GM21528 (cell line): ENCODE data around the gene PCNX1.
"Not testable (repeated sequence)": the region's sequence is repeated elsewhere in the genome, so short reads cannot be mapped to it uniquely, and the experiment has no call there.

Experiments used
- ATAC-seq: cut with Tn5 transposase; IDR thresholded peaks from one replicate; pipeline ENCODE4 v1.9.1; 2021; ENCODE audit warnings: mild to moderate bottlenecking, moderate library complexity; ENCODE audit not compliant: unreplicated experiment, low FRiP score

PCNX1 gene

DNA sequence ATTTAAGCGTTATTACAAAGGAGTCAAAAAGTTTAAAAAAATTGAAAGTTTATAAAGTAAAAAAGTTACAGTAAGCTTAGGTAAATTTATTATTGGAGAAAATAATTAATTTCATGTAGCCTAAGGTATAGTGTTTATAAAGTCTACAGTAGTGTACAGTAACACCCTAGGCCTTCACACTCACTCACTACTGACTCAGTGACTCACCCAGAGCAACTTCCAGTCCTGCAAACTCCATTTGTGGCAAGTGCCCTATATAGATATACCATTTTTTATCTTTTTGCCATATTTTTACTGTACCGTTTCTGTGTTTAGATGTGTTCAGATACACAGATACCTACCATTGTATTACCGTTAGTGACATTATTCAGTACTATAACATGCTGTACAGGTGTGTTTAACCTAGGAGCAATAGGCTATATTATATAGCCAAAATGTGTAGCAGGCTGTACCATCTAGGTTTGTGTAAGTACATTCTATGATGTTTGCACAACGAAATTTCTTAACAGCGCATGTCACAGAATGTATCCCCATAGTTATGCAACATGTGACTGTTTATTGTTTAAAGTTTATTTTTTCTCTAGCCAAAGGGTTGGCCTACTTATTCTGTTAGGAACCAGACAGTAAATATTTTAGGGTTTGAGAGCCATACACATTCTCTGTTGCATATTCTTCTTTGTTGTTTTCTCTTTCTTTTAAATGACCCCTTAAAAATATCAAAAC, 155.5 kb downstream of the PCNX1 start:
- no peak for ATAC-seq

DNA sequence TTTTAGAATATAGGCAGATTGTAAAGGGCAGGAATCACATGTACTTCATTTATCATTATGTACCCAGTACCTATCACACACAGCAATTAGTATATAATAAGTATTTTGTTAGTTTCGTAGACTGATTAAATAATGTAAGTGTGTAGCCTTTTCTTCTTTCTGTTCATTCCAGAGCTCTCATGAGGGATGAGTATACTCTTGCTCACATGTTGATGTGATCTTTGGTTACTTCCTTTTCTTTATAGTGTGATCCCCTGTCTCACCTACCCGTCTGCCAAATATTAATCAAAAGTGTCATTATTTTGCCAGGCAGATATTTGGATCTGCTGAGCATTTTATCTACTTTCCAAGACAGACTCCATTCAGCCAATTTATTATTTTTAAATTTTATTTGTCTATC, 156.1 kb downstream of the PCNX1 start:
- no peak for ATAC-seq

DNA sequence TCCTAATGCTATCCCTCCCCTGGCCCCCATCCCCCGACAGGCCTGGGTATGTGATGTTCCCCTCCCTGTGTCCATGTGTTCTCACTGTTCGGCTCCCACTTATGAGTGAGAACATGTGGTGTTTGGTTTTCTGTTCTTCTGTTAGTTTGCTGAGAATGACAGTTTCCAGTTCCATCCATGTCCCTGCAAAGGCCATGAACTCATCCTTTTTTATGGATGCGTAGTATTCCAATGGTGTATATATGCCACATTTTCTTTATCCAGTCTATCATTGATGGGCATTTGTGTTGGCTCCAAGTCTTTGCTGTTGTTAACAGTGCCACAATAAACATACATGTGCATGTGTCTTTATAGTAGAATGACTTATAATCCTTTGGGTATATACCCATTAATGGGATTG, 157.5 kb downstream of the PCNX1 start:
- not testable (repeated sequence) for ATAC-seq

DNA sequence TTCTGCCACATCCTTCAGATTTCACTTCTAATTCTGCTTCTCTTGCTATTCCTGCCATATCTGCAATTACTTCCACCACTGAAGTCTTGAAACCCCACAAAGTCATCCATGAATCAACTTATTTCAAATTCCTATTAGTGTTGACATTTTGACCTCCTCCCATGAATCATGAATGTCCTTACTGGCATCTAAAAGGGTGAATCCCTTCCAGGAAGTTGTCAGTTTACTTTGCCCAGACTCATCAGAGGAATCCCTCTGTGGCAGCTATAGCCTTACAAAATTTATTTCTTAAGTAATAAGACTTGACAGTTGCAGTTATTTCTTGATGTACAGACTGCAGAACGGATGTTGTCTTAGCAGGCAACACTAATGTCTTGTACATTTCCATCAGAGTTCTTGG, 162.9 kb downstream of the PCNX1 start:
- no peak for ATAC-seq

DNA sequence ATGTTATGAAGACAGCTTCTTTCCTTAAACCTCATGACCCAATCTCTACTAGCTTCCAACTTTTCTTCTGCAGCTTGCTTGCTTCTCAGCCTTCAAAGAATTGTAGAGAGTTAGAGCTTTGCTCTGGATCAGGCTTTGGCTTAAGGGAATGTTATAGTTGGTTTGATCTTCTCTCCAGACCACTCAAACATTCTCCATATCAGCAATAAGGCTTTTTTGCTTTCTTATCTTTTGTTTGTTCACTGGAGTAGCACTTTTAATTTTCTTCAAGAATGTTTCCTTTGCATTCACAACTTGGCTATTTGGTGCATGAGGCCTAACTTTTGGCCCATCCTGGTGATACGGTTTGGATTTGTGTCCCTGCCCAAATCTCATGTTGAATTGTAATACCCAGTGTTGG, 163.8 kb downstream of the PCNX1 start:
- no peak for ATAC-seq

DNA sequence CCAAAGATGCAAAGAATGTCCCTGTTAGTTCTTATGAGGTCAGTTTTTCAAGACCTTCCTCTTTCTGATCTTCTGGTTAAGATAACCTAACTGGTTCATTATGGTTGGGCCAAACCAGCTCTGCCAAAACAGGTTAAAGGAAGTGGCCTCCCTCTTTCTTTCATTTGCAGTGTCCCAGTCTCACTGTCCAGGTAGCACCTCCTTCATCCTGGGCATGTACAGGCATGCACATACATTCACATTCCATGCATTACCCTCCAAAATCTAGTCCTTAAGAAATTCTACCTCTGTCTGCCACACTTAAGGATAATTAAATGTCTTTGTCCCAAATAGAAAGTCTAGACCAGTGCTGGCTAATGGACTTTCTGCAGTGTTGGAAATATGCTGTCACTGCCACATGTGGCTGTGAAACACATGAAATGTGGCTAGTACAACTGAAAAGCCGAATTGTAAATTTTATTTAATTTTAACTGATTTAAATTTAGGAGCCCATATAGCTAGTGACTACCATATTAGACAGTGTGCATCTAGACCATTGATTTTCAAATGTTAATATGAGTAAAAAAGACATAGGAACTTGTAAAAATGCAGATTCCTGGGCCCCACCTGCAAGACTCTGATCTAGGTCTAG, 169.3 kb downstream of the PCNX1 start:
- no peak for ATAC-seq

DNA sequence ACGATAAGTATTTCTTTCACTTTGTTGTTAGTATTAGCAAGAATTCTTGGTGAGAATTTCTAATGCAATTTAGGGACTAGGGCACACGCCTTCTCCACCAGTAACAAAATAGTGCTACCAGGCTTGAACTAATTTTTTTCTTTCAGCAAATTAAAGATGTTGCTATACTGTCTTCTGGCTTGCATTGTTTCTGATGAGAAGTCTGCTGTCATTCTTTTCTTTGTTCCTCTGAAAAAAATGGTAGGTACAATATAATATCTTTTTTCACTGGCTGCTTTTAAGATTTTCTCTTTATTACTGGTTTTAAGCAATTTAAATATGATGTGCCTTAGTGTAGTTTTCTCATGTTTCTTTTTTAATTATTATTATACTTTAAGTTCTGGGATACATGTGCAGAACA, 171.2 kb downstream of the PCNX1 start:
- no peak for ATAC-seq

DNA sequence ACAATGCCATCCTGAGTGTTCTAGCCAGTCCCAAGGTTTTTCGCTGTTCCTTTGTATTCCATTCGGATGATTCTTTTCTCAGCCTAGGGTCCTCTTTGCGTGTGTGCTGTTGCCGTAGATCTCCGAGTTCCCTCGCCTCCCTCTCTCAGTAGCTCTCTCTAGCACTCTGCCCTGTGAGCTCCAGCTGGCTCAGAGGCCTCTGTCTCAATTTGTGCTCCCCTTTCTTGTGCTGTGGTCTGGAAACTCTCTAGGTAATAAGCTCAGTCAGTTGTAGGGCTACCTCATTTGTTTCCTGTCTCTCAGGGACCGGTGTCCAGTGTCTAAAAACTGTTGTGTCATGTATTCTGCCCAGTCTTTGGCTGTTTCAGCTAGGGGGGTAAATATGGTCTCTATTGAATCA, 179.3 kb downstream of the PCNX1 start:
- no peak for ATAC-seq

DNA sequence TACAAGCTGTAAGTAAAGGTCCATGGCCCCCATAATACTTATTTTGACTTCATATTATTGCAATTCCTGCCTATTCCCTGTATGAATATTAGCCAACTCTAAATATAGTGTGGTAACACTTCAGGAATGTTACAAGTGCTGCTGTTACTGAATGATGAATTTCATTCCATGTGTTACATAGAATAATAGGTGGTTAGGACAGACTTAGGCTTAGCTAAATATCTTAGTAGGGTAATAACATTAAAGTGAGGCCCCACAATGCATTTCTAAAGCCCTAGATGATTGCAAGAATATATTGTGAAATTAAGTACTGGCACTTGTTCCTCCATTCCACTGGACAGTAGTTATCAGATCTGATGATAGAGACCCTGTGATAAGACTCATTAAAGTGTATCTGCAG, 182.7 kb downstream of the PCNX1 start:
- no peak for ATAC-seq

DNA sequence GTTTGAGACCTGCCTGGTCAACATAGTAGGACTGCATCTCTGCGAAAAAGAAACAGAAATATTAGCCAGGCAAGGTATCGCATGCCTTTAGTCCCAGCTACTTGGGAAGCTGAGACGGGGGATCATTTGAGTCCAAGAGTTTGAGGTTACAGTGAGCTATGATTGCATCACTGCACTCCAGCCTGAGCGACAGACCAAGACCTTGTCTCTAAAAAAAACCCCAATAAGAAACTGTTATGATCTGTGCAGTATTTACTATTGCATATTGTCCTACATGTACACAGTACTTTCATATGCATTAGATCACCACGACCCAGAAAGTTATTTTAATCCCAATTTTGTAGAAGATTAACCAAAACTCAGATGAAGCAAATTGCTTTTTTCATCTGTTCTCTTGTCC, 187.5 kb downstream of the PCNX1 start:
- no peak for ATAC-seq

DNA sequence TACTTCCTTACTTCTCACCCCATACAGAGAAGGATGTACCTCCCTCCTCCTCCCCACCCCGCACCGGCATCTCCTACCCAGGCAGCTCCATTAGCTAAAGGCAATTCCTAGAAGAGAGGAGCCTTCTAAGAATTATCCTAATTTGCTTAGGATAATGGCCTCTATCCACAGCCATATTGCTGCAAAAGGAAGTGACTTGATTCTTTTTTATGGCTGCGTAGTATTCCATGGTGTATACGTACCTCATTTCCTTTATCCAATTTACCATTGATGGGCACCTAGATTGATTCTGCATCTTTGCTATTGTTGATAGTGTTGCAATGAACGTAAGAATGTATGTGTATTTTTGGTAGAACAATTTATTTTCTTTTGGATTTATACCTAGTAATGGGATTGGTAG, 189.7 kb downstream of the PCNX1 start:
- no peak for ATAC-seq

DNA sequence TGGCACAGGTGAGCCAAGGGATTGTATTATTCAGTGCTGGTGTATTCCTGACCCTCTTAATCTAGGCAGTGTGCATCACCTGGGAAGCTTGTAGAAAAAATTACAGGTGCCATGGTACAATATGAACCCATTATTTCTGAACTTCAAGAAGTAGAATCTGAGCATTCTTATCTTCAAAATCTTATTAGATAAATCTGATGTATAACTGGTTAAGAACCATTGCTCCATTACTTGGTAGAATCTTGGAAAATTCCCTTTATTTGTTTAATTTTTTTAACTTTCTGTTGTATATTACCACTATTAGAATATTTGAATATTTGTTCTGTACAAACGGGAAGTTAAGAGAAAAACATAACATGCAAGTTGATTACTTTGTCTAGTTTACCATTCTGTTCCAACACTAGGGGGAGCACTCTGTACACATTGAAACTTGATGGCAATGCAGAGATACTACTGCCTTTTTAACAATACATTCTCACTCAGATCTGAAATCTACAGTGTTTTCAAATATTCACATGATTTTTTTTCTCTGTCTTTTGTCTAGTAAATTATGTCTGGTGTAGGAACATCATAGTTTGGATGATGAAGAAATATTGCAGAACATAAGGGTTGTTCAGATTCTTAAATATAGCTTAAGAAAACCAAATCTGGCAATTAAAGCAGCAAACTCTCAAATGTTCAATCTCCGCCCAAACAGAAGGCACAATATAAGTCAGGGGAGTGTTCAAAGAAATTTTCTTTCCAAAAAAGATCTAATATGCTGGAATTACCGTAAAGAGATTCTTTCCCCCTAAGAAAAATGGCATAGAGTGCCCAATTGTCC, 196.6 kb downstream of the PCNX1 start:
- no peak for ATAC-seq

DNA sequence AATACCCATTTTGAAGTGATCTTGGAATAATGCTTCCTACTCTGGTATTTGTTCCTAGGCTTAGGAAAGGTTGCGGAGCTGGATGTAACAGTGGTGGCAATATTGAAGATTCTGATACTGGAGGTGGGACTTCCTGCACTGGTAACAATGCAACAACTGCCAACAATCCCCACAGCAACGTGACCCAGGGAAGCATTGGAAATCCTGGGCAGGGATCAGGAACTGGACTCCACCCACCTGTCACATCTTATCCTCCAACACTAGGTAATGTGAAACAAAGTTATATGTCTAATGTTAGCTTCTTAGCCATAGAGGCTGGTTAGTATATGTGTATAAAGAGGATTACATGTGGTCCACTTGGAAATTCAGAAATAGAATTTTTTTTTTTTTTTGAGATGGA, 197.9 kb downstream of the PCNX1 start:
- no peak for ATAC-seq

DNA sequence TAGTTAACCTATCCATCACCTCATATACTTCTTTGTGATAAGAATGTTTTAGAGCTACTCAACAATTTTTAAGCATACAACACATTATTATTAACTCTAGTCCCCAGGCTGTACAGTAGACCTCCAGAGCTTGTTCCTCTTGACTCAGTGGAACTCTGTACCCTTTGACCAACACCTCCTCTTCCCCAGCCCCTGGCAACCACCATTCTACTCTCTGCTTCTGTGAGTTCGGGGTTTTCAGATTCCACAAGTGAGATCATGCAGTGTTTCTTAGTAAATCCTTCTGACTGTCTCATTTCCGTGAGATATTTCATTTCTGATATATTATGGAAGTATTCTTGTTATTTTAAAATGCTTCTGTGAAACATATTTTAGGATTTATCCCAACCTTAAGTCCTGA, 200.7 kb downstream of the PCNX1 start:
- ATAC-seq, result no peak

DNA sequence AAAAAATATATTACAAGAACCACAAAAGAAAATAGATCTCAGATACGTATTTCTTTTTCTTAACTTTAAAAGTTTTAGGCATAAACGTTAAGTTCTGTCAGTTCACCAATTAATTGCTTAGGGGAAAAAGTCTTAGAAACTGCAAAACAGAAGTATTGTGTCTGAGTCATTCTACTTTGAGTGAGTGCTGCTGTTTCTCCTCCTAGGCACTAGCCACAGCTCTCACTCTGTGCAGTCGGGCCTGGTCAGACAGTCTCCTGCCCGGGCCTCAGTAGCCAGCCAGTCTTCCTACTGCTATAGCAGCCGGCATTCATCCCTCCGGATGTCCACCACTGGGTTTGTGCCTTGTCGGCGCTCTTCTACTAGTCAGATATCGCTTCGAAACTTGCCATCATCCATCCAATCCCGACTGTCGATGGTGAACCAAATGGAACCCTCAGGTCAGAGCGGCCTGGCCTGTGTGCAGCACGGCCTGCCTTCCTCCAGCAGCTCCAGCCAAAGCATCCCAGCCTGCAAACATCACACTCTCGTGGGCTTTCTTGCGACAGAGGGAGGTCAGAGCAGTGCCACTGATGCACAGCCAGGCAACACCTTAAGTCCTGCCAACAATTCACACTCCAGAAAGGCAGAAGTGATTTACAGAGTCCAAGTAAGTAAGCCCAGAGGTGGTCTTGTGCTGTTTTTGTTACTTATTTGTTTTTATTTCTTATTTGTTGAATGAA, 201.3 kb downstream of the PCNX1 start:
- no peak for ATAC-seq

DNA sequence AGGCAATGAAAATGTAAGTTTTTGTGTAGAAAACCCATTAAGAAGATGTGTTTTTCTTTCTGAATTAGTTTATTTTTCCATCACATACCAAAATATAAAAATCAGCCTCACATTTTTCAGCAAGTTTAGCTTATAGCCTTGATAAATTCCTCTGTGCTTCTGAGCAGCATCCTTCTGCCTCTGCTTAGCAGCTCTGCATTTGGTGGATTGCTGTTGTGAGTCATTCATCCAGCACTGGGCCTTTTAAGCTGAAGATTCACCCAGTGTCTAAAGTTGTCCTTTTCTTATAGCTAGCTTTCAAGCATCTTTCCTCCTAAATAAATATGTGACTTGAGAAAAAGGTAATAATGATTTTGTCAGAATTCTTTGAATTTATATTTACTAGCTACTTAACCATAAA, 206.1 kb downstream of the PCNX1 start:
- no peak for ATAC-seq

DNA sequence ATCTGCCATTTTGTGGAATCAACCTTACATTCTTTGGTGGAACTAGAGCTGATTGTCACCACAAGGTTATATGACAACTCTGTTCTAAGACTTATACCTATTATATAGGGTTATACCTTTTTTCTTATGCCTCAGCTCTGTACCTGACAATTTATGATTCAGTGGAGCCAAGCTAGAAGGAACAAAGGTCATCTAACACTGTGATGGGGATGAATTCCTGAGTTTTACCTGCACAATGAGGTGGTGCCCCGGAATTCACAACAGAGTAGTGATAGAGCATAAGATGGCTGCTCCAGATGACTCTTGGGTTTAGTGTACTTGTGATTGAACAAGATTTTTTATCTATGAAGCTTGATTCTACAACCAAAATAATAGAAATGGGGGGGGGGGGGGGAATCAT, 207.3 kb downstream of the PCNX1 start:
- ATAC-seq, result no peak

DNA sequence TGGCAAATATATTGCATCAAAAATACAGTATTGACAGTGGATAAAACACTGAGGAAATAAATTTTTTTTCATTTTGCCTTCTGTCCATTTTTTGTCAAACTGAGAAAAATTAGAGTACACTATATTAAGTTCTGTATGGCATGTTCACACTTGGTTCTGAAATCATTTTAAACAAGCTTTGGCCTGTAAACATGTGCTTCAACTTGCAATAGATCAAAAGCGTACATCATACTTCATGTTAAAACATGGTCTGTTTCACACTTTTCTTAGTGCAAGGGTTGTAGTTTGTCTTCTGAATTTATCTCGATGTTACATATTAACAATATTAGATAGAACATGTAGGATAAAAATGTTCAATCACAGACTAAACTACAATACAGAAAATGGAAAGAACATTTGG, 208.0 kb downstream of the PCNX1 start:
- no peak for ATAC-seq

DNA sequence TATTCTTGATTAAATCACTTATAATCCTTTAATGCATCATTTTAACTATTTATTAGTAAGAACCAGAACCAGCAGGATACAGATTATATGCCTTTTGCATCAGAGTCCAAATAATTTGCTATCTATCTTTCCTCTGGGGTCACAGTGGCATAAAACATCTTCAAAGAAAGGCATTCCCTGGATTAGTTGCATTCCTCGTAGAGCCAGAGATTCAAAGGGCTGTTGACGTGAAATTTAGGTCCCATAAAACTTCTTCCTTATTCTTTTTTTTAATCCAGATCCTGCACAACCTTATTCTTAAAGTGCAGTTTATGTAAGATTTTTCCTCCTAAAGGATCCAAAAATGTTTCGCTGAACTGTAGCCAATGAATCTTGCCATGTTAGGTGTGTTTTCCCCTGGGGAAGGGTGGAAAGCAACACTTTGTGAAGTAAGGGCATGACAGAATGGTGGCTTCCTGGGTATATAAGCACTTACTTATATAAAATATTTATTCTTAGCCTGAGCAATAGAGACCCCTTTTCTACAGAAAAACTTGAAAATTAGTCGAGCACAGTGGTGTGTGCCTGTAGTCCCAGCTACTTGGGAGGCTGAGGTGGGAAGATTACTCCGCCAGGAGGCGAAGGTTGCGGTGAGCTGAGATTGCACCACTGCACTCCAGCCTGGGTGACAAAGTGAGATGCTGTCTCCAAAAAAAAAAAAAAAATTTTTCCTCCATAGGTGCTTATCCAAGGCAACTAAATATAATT, 208.7 kb downstream of the PCNX1 start:
- no peak for ATAC-seq

DNA sequence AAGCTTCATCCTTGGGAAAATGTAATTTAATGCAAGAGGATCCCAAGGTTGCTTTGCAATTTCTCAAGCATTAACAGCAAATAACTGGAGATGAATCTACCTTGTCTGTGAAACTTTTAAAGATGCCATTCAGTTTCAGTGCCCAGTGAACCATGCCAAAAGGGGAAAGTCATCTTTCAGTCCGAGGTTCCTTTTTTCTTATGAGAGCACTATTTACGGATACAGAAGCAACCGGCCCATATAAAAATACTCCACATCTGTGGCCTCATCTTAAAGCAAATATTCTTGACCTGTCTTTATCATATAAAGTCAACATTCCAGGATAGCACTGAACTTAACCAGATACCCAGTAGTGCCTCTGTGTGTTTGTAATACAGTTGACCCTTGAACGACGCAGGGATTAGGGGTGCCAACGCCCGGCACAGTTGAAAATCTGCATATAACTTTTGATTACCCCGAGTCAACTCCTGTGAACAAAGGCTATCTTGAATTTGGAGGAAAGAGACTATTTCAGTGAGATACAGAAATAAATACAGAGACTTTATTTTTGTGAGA, 209.4 kb downstream of the PCNX1 start:
- ATAC-seq, result no peak
